MM.1S (cell line): ENCODE results near the gene ALDH5A1.

Experiments used
- EZH2phosphoT487 ChIP-seq: fragments of 300-600 bp; sonication (generic); IDR thresholded peaks from 2 replicates; pipeline ENCODE4 v1.6.1; 2018; ENCODE audit warnings: antibody characterized with exemption, low read length
- TF ChIP-seq, protein P1 (sequence below): fragments of 300-600 bp; sonication (generic); IDR thresholded peaks from 2 replicates; pipeline ENCODE4 v1.5.1; 2016; ENCODE audit warnings: antibody characterized with exemption, low read length, mixed read lengths

- TF ChIP-seq, protein P1, sequence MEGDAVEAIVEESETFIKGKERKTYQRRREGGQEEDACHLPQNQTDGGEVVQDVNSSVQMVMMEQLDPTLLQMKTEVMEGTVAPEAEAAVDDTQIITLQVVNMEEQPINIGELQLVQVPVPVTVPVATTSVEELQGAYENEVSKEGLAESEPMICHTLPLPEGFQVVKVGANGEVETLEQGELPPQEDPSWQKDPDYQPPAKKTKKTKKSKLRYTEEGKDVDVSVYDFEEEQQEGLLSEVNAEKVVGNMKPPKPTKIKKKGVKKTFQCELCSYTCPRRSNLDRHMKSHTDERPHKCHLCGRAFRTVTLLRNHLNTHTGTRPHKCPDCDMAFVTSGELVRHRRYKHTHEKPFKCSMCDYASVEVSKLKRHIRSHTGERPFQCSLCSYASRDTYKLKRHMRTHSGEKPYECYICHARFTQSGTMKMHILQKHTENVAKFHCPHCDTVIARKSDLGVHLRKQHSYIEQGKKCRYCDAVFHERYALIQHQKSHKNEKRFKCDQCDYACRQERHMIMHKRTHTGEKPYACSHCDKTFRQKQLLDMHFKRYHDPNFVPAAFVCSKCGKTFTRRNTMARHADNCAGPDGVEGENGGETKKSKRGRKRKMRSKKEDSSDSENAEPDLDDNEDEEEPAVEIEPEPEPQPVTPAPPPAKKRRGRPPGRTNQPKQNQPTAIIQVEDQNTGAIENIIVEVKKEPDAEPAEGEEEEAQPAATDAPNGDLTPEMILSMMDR, result no peak
- TF ChIP-seq EZH2phosphoT487, result no peak
Measured at GRCh38 chr6:24458134-24458533, 36.6 kb upstream of the ALDH5A1 start.
